HG03139 (cell line): Measurements from ENCODE around the gene OLFML2A.

Source experiments
- ATAC-seq: cut with Tn5 transposase; IDR thresholded peaks from one replicate; pipeline ENCODE4 v1.9.1; 2021; ENCODE audit not compliant: unreplicated experiment

OLFML2A gene

DNA sequence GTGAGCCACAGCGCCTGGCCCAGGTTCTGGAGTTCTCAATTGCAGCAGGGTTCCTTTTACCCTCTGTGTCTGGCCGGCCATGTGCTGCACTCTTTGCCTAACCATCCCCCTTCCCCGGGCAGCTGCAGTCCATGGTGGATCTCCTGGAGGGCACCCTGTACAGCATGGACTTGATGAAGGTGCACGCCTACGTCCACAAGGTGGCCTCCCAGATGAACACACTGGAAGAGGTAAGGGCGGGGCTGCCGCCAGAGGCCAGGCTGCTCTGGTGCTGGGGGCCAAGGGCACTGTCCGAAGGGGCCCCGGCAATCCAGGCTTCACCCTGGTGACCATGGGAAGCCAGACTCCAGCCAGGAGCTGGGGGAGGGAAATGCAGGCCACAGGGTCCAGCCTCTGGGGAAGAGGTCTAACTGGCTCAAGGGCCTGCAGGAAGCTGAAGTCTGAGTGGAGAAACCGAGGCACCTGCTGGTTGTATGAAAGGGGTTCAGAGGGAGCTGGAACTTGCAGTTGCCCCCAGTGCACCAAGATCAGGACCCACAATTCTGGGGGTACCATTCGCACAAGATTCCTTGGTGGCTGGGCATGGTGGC lies 18.1 kb downstream of the OLFML2A start:
- ATAC-seq, result no peak

DNA sequence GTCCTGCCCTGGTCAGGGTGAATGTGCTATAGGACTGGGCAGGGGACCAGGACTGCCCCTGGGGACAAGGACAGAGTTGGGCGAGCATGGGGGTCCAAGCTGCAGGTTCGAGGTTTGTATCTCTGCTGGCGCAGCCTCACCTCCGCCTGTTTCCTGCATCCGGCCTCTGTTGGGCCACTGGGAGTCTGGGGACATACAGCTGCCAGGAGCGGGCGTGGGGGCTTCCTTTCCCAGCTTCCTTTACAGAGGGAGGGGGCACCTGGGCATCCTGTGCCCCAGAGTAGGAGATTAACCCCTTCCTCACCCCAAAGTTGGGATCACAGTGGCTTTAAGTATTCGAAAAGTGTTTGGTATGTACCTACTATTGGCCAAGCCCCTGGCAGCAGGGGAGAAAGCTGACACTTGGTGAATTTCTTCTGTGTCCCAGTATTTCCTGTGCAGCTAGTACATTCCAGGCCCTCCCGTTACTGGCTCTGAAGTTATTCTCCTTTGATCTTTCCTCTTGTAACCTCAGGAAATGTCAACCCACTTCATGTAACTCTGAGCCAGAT lies 19.0 kb downstream of the OLFML2A start:
- no peak for ATAC-seq

DNA sequence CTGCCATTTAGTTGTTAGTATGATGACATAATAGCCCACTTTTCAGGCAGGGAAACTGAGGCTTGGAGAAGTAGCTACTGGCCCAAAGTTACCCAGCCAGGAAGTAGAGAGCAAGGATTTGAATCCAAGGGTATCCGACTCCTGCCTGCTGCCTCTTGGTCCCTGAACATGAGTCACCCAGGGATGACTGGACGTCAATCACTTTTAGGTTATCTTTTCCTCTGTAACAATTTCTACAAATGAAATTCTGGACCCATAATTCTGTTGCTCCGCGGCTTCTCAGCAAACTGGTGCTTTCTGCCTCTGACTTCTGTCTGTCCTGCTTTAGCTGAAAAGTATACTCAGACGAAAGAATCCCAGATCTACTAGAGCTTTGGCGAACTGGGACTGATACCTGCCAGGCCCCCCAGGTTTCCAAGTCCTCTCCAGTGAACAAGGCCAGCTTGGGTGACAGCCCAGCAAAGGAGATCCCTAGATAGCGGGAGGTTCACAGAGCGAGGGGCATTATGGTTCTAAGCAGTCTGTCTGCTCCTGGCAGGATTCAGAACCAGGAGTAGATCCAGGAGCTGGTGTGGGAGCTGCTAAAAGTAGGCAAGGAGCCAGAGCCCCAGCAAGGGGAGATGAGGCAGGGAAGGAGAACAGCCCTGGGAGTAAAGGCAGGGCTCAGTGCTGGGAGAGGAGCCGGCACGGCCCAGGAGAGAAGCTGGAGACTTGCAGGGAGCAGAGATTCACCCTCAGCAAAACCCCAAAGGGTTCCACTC lies 20.6 kb downstream of the OLFML2A start:
- ATAC-seq, result no peak

DNA sequence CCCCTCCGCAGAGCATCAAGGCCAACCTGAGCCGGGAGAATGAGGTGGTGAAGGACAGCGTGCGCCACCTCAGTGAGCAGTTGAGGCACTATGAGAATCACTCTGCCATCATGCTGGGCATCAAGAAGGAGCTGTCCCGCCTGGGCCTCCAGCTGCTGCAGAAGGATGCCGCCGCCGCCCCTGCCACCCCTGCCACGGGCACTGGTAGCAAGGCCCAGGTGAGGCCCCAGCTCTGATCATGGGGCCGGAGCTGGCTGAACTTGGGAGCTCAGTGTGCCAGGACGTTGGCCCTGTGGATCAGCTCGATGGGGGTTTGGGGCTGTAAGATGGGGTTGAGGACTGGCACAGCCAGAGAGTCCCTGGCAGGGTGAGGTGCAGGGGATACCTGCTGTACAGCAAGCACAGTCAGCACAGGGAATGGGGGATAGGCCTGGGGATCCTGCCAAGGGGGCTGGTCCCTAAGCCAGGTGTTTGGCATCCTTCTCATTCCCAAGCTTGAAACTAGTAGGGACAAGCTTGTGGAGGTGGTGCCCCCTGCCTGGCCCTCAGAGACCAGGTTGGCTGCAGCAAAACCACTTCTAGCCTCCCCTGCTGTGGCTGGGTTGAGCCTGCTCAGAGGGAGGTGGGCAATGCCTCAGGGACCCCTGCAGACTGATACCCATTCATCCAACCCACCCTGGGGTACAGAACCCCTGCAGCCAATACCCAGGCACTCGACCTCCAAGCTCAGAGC lies 22.5 kb downstream of the OLFML2A start:
- ATAC-seq, result no peak

DNA sequence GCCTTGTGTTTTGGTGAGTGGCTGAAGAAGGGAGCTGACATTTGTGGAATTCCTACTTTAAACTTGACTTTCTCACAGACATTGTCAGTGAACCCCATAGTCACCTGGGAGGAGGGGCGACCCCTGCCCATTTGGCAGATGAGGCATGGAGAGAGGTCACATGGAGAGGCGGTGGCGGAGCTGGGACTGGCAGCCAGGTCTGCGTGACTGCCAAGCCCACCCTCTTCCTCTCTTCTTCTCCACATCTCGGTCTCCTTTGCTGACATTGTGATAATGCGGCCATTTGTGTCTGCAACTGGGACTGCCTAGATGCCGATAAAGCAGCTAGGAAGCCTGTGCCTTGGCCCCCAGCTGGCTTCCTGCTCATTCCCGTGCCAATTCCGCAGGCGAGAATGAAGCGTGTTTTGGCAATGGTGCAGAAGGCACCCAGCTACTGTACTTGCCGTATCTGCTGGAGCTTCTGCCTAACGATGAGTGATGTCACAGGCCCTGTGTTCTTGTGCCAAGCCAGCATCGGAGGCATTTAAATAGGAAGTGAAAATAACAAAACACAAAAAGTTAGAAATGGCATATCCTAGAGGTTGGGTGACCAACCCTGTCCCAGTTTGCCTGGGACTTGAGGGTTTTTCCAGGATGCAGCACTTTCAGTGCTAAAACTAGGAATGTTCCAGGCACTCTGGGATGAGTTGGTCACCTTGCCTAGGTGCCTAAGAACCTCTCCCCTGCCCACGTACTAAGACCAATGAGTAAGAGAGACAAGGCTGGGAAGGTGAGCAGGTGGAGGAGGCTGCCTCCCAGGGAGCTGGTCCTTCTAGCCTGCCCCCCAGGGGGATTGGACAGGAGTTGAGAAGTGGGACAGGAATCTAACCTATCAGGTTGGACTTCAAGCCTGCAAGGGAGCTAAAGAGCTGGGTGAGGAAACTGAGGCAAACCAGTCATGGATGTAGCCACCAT lies 23.6 kb downstream of the OLFML2A start:
- ATAC-seq, result no peak

DNA sequence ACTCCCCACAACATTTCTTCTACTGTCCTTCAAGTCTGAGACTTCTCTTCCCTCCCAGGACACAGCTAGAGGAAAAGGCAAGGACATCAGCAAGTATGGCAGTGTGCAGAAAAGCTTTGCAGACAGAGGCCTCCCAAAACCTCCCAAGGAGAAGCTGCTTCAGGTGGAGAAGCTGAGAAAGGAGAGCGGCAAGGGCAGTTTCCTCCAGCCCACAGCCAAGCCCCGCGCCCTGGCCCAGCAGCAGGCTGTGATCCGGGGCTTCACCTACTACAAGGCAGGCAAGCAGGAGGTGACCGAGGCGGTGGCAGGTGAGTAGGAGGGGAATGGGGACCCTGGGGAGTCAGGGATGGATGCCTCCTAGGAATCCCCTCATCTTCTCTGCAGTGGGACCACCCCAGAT lies 24.4 kb downstream of the OLFML2A start:
- no peak for ATAC-seq

DNA sequence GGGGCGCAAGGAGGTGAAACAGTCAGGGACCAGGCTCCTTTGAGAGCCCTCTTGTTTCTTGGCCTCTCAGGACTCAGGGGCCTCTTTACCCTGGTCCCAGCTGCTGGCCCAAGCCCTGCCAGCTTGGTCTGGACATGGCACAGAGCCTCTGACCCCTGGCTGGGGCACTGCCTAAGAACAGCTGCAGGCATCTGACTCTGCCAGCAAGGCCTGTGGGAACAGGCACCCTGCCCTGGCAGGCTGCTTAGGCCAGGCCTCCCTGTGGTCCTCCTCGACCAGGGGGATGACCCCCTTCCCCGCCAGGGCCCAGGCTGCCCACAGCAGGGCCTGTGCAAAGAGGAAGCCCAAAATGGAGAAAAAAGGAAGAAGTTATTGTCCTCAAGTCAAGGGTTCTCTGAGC lies 25.5 kb downstream of the OLFML2A start:
- no peak for ATAC-seq

DNA sequence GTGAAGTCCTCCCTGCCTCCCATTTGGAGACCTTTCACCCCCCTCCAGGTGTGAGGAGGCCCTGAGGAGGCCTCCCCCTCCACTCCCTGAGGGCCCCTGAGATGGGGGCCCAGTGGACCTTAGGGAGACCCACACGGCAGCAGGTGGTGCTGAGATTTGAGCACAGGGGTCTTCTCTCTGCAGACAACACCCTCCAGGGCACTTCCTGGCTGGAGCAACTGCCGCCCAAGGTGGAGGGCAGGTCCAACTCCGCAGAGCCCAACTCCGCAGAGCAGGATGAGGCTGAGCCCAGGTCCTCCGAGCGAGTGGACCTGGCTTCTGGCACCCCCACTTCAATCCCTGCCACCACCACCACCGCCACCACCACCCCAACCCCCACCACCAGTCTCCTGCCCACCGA lies 27.0 kb downstream of the OLFML2A start:
- ATAC-seq, result no peak

DNA sequence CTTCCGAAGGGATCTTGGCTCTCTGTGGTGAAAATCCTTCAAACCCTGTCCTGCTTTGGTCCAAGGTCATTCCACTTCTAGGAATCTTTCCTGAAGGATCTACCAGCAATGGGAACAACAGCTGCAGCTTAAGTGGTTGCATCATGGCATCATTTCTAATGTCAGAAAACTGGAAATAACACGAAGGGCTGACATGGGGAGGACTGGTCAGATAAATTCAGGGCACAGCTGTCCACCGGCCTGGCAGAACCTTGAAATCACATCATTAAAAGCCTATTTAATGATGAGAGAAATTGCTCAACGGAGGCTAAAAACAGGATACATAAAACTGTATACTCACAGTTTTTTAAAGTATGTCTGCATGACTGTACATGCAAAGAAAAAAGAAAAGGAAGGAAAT lies 28.3 kb downstream of the OLFML2A start:
- no peak for ATAC-seq

DNA sequence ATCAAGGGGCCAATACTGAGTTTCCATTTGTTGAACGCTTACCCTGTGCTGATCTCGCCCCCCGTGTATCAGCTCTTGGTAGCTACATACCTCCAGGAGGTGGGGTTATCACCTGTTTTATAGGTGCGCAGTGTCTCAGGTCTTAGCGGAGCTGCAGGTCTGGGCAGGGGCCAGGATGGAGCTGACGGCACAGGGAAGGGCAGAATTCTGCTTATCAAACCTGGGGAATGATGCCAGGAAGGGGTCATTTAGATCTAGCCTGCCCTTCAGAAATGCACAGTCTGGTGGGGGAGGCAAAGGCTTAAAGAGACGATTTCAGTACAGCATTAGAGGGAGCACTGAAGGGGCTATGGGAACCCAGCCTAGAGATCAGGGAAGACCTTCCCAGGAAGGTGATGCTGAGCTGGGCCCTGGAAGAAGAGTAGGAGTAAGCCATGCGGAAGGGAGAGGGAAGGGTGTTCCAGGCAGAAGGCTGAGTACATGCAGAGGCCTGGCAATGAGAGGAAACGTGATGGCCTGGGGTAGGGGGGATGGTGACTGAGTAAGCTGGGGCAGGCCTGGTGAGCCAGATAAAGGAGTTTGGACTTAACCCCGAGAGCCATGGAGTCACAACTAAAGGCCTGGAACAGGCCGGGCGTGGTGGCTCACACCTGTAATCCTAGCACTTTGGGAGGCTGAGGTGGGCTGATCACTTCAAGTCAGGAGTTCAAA lies 31.5 kb downstream of the OLFML2A start:
- ATAC-seq, result no peak

DNA sequence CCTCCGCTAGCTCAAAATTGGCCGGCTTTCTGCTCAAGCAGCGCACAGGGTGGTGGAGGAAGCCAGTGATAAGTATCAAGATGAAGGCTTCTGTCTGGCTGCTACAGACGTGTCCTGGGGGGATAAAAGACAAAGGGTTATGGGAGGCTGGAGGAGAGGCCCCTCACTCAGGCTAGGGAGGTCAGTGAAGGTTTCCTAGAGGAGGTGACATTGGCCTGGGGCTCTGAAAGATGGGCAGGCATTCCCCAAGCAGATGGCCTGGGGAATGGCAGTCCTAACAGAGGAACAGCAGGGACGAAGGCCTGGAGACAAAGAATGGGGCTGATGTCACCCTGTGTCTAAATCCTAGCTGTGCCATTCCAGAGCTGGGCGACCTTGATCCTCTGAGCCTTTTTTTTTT lies 32.3 kb downstream of the OLFML2A start:
- no peak for ATAC-seq

DNA sequence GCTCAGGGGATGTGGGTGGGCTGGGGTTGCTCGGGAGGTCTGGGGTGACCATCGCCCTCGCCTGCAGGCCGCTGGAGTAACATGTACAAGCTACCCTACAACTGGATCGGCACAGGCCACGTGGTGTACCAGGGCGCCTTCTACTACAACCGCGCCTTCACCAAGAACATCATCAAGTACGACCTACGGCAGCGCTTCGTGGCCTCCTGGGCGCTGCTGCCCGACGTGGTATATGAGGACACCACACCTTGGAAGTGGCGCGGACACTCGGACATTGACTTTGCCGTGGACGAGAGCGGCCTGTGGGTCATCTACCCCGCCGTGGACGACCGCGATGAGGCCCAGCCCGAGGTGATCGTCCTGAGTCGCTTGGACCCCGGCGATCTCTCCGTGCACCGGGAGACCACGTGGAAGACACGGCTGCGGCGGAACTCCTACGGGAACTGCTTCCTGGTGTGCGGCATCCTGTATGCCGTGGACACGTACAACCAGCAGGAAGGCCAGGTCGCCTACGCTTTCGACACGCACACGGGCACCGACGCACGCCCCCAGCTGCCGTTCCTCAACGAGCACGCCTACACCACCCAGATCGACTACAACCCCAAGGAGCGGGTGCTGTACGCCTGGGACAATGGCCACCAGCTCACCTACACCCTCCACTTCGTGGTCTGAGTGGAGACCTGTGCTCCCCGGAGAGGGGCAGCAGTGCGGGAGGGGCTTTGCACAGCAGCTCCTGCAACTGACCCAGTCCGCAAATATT lies 33.0 kb downstream of the OLFML2A start:
- no peak for ATAC-seq

DNA sequence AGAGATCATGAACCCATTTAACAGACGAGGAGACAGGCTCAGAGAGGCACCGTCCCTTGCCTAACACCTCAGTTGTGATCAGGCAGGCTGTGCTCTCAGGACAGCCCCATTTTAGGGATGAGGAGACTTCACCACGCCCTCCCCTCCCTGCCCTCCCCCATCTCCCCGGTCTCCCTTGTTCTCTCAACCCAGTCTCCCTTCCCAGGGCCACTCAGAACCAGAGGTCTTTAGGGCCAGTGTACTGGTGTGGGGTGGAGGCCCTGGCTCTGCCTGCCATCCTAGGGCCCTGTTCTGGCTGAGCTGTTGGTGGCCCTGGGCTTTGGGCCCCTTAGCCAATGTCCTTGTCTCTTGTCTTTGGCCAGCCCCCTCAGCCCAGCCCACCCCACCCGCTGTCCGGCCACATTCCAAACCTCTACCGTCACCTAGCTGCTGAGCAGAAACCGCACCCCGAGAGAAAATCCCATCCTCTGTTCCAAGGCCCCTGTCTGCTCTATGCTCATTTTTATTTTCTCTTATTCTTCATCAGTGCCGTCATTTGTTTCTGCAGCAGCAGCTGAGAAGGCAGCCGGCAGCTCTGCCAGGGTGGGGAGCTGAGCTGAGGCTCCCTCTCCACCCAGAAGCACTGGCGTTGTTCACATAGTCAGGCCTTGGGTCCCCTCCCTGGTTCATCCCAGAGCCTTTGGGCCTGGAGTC lies 33.9 kb downstream of the OLFML2A start:
- ATAC-seq, result no peak

DNA sequence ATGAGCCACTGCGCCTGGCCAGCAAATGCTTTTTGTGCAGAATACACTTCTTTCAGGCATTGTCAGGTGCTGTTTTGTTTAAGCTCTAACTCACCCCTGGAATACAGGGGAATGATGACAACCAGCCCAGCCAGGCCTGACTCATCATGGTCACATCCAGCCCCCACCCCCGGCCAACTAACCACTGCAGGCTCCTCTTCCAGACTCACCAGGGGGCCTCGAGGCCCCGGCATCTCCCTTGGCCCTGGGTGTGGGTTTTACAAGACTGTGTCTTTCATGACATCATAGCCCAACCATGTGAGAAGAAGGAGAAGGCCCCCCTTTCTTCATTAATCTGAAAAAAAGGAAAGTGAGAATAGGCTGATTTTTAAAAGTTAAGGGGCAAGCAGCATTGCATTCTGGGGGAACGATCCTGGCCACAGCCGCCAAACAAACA lies 35.5 kb downstream of the OLFML2A start:
- no peak for ATAC-seq

DNA sequence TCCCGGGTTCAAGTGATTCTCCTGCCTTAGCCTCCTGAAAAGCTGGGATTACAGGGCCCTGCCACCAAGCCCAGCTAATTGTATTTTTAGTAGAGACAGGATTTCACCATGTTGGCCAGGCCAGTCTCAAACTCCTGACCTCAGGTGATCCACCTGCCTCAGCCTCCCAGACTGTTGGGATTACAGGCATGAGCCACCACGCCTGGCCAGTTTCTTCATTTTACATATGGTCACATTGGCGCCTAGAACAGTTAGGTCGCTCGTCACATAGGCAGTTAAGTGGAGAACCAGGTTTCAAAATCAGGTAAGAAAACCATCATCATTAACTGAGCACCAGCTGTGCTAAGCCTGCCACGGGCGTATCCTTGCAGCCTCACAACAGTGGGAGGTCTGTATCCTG lies 36.1 kb downstream of the OLFML2A start:
- ATAC-seq, result no peak

DNA sequence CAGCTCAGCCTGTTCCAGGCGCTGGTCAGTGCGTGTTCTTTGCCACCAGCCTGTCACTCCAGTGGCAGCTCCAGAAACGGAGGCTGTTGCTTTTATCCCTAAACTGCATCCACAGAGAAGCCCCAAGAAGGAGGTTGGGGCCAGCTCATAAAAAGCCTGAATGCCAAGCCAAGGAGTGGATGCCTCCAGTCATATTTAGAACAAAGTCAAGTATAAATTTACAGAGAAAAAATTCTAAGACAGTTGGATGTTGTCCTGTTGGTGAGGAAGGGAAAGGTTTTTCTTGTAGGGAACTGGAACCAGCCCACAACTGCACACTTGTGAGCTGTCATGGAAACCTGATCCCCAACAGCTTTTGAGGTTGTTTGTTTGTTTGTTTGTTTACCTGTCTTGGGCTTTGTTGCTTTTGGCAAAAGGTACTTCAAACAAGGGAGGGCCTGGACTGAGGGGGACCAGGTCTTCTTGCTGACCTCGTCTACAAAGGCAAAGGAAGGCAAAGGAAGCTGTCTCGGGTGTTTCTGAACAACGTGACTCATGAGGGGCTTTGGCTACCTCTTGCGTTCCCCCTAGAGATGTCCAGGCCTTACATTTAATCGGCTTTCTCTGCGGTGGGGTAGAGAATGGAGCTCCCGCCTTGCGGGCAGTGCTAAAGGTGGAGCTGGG lies 36.7 kb downstream of the OLFML2A start:
- no peak for ATAC-seq

DNA sequence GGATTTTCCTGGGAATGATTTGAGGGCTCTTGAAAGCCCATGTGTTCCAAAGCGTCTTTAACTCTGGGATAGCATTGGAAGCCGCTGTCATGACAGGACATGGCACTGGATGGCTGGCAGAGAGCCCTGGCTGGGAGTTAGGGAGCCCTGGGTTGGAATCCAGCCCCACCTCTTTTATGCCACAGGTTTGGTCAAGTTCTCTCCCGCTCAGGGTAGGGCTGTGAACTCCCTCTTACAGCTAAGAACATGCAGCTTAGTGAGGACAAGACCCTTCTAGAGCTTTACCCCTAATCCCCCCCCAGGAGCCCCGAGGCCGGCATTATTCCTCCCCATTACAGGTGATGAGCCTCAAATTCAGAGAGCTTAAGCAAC lies 37.2 kb downstream of the OLFML2A start:
- ATAC-seq, result no peak

DNA sequence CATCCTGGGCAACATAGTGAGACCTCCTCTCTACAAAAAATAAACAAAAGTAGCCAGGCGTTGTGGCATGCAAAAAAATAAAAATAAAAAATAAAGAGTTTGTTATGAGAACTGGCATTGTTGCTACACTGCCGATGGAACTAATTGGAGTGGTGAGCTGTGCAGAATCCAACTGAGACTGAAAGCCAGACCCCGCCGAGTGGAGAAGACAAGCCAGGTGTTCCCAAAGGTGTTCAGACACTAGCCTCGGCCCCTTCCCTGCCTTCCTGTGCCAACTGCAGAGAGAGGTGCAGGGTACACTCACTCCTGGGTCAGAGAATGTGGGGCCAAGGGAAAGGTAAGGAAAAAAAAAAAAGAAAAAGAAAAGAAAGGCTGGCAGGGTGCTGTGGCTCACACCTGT lies 38.7 kb downstream of the OLFML2A start:
- no peak for ATAC-seq
